B cell (primary cell): ENCODE data around the gene NPNT. TPM values are rescaled to one million over a fixed set of nuclear protein-coding genes. Genes with fewer than 3 reads are reported as not detected.

Source experiments
- ATAC-seq: fragments of 200-7000 bp; cut with Tn5 transposase; one replicate; pipeline ENCODE4 v1.10.0; 2021; ENCODE audit warnings: low read depth, mild to moderate bottlenecking, moderate number of reproducible peaks, moderate library complexity
- CTCF ChIA-PET: fragments of 350-600 bp; sonication (Branson Sonifier 250); formaldehyde crosslinking; loops from one replicate; lab custom pipeline; 2021; ENCODE audit warnings: antibody characterized with exemption, inconsistent platforms; lab: Charles Lee
- POLR2A ChIA-PET: fragments of 350-600 bp; sonication (Branson Sonifier 250); formaldehyde crosslinking; loops from one replicate; lab custom pipeline; 2021; ENCODE audit warnings: antibody characterized with exemption; lab: Charles Lee
- DNase-seq: peaks from one replicate; pipeline ENCODE4 v3.0.0; 2013
- H2AFZ ChIP-seq: 2 replicates; pipeline ENCODE4 v1.6.1; 2012; ENCODE audit warnings: mild to moderate bottlenecking, low read depth, low read length; ENCODE audit not compliant: insufficient read depth, poor library complexity, severe bottlenecking
- H3K27ac ChIP-seq, 2 donors: 1 replicate in 1 of 2; 2 replicates in 1 of 2; pipeline ENCODE4 v1.5.1; 2012 to 2013; ENCODE audit warnings: low read length in 2 of 2, mild to moderate bottlenecking in 2 of 2, moderate library complexity in 1 of 2
- H3K27me3 ChIP-seq, 4 experiments: fragments of 200-600 bp in 1 of 4; sonication (generic) in 1 of 4; replicated peaks in 1 of 4; 1 replicate in 2 of 4; 2 replicates in 2 of 4; pipeline versions ENCODE4 v1.6.1 to v1.7.0; 2013 to 2016; ENCODE audit warnings: low read length in 3 of 4, mild to moderate bottlenecking in 2 of 4, mixed read lengths in 1 of 4, moderate library complexity in 1 of 4; ENCODE audit not compliant: insufficient read depth in 4 of 4, control insufficient read depth in 3 of 4; ENCODE audit errors: control extremely low read depth in 1 of 4
- H3K36me3 ChIP-seq, 2 experiments: replicated peaks in 1 of 2; 1 replicate in 1 of 2; 2 replicates in 1 of 2; pipeline versions ENCODE4 v1.6.1 to v1.7.1; 2013; ENCODE audit warnings: low read length in 1 of 2; ENCODE audit not compliant: insufficient read depth in 2 of 2, control insufficient read depth in 1 of 2; ENCODE audit errors: control extremely low read depth in 1 of 2, extremely low read depth in 1 of 2
- H3K4me1 ChIP-seq, 2 donors: fragments of 200-600 bp in 1 of 2; sonication (generic) in 1 of 2; 1 replicate in 1 of 2; 2 replicates in 1 of 2; pipeline versions ENCODE4 v1.5.1 to v1.6.1; 2013 to 2017; ENCODE audit warnings: low read length in 2 of 2; ENCODE audit not compliant: control insufficient read depth in 2 of 2, insufficient read depth in 2 of 2
- H3K4me2 ChIP-seq: replicated peaks from 2 replicates; pipeline ENCODE3; 2012; ENCODE audit warnings: mild to moderate bottlenecking, low read depth, low read length; ENCODE audit not compliant: poor library complexity, severe bottlenecking
- H3K4me3 ChIP-seq, 5 experiments: fragments of 200-600 bp in 1 of 5; sonication (generic) in 1 of 5; 1 replicate in 3 of 5; 2 replicates in 2 of 5; pipeline versions ENCODE4 v1.5.1 to v1.7.0; 2011 to 2016; ENCODE audit warnings: low read length in 4 of 5, mild to moderate bottlenecking in 4 of 5, low read depth in 2 of 5, control low read depth in 1 of 5, moderate library complexity in 1 of 5; ENCODE audit not compliant: insufficient read depth in 1 of 5; ENCODE audit errors: control extremely low read depth in 1 of 5, extremely low read depth in 1 of 5
- H3K79me2 ChIP-seq: fragments of 200-600 bp; sonication (generic); one replicate; pipeline ENCODE4 v1.6.0; 2016; ENCODE audit warnings: low read length; ENCODE audit not compliant: control insufficient read depth, insufficient read depth
- H3K9ac ChIP-seq: fragments of 200-600 bp; sonication (generic); 2 replicates; pipeline ENCODE4 v1.6.1; 2017; ENCODE audit warnings: mild to moderate bottlenecking, low read length, moderate library complexity
- H3K9me3 ChIP-seq, 3 donors: one replicate each; pipeline versions ENCODE4 v1.6.1 to v1.7.1; 2013; ENCODE audit warnings: low read length in 2 of 3; ENCODE audit not compliant: control insufficient read depth in 2 of 3, insufficient read depth in 1 of 3; ENCODE audit errors: control extremely low read depth in 1 of 3
- H4K20me1 ChIP-seq: 2 replicates; pipeline ENCODE4 v1.6.0; 2012; ENCODE audit warnings: mild to moderate bottlenecking, low read length; ENCODE audit not compliant: insufficient read depth, control insufficient read depth, poor library complexity, severe bottlenecking
- H3K27ac Mint-ChIP-seq: one replicate; pipeline ENCODE4 v1.8.0; 2021; ENCODE audit warnings: mixed read lengths
- H3K27me3 Mint-ChIP-seq: one replicate; pipeline ENCODE4 v1.8.0; 2021; ENCODE audit warnings: mixed read lengths
- H3K4me1 Mint-ChIP-seq: one replicate; pipeline ENCODE4 v1.8.0; 2021; ENCODE audit warnings: mixed read lengths
- H3K4me3 Mint-ChIP-seq: one replicate; pipeline ENCODE4 v1.8.0; 2021; ENCODE audit warnings: mixed read lengths
- H3K9me3 Mint-ChIP-seq: one replicate; pipeline ENCODE4 v1.8.0; 2022; ENCODE audit warnings: mixed read lengths; ENCODE audit not compliant: insufficient read depth
- EZH2 ChIP-seq: IDR thresholded peaks from 2 replicates; pipeline ENCODE4 v1.6.1; 2012; ENCODE audit warnings: borderline replicate concordance, low read depth, mild to moderate bottlenecking, moderate library complexity, low read length; ENCODE audit not compliant: insufficient read depth, poor library complexity, severe bottlenecking
- WGBS: methylation state at CpG from one replicate; pipeline ENCODE4 v1.1.5; 2013; ENCODE audit warnings: missing lambda C conversion rate; ENCODE audit not compliant: insufficient coverage; 5-methylcytosine and 5-hydroxymethylcytosine counted together
- intact Hi-C: fragments of 100-400 bp; cut with micrococcal nuclease; formaldehyde crosslinking; loops from one replicate; pipeline ENCODE4 v1.10.0; 2022
- polyA plus RNA-seq: library from polyadenylated mRNA; depleted of rRNA; stranded (reverse); fragments of >200 nt; gene quantifications from 2 replicates; pipeline ENCODE4 v1.2.3, GENCODE V29; 2012
- total RNA-seq, 2 donors: library from RNA; stranded (reverse); fragments of 120-200 nt in 1 of 2; gene quantifications; 1 replicate in 1 of 2; 2 replicates in 1 of 2; pipeline versions ENCODE4 v1.2.3 to v1.2.4, GENCODE V29; 2013 to 2022
- TF ChIP-seq, protein P1 (sequence below): fragments of 200-600 bp; IDR thresholded peaks from one replicate; pipeline ENCODE4 v1.8.0; 2022; ENCODE audit warnings: antibody characterized with exemption, mild to moderate bottlenecking

Gene NPNT
- total and polyA plus RNA-seq, 2 donors (not counting 1 experiment from before 2014, with no cell fraction given) = not detected

DNA sequence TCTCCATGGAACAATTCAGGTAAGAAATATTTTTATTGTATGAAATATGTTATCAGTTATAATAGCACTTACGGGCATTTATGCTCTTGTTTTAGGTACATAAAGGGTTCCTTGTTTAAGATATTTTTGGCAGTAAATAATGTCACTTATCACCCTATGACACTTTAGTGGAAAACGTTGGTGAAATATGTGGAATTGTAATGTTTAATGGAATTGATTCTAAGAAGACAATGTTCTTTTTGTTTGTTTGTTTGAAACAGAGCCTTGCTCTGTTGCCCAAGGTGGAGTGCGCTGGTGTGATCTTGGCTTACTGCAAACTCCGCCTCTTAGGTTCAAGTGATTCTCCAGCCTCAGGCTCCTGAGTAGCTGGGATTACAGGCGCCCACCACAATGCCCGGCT is 17.4 kb downstream of the NPNT start:
- ChIA-PET CTCF (no interaction called here), POLR2A (no interaction called here)
- Histone ChIP-seq H3K27ac (no peak overlapping the region), H3K9ac (no peak overlapping the region), H3K9me3 (no peaks in the 10 kb centered on the region), H3K4me2 (no peak overlapping the region), H3K4me3 (no peak overlapping the region), H3K4me1 (no peaks in the 10 kb centered on the region), H2AFZ (no peak overlapping the region), H3K36me3 (no peaks in the 10 kb centered on the region), H4K20me1 (no peaks in the 10 kb centered on the region), H3K27me3 (no peaks in the 10 kb centered on the region), H3K79me2 (no peaks in the 10 kb centered on the region)
- Mint-ChIP-seq H3K4me1 (no peaks in the 10 kb centered on the region), H3K4me3 (no peak overlapping the region), H3K27ac (no peak overlapping the region), H3K9me3 (no peaks in the 10 kb centered on the region), H3K27me3 (no peaks in the 10 kb centered on the region)
- ATAC-seq (no peak), DNase-seq (no peak)
- WGBS = 95% methylated on average over 2 of the region's 6 CpGs
- no peak for TF ChIP-seq EZH2
- TF ChIP-seq, protein P1, sequence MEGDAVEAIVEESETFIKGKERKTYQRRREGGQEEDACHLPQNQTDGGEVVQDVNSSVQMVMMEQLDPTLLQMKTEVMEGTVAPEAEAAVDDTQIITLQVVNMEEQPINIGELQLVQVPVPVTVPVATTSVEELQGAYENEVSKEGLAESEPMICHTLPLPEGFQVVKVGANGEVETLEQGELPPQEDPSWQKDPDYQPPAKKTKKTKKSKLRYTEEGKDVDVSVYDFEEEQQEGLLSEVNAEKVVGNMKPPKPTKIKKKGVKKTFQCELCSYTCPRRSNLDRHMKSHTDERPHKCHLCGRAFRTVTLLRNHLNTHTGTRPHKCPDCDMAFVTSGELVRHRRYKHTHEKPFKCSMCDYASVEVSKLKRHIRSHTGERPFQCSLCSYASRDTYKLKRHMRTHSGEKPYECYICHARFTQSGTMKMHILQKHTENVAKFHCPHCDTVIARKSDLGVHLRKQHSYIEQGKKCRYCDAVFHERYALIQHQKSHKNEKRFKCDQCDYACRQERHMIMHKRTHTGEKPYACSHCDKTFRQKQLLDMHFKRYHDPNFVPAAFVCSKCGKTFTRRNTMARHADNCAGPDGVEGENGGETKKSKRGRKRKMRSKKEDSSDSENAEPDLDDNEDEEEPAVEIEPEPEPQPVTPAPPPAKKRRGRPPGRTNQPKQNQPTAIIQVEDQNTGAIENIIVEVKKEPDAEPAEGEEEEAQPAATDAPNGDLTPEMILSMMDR = no peak
- intact Hi-C loops = no loop called here

DNA sequence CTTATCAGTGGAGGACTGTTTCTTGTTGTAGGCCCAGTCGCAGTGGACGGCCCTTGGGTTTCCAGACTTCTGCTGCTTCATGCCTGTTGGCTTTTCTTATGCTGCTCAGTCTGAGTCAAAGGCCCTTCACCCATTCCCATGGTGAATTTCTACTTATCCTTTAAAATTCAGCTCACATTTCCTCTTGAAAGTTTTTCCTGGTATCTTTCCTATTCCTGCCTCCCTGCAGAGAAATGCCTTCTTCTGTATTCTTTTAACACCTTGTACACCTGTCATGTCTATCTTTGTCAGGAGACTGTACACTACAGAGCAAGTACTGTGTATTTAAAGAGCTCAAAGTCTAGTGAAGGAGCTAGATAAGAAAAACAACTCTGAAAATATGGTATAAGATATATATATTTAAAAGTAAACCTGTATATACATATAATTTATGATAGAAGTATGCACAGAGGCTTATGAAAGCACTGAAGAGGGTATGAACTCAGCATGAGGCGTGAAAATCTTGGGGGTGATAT is 22.0 kb downstream of the NPNT start:
- Histone ChIP-seq H3K9ac (no peak overlapping the region), H3K27ac (no peak overlapping the region), H4K20me1 (no peaks in the 10 kb centered on the region), H3K36me3 (no peaks in the 10 kb centered on the region), H3K79me2 (no peaks in the 10 kb centered on the region), H3K4me1 (no peaks in the 10 kb centered on the region), H2AFZ (no peak overlapping the region), H3K4me3 (no peak overlapping the region), H3K27me3 (no peaks in the 10 kb centered on the region), H3K9me3 (no peaks in the 10 kb centered on the region), H3K4me2 (no peak overlapping the region)
- no peak overlapping the region for H3K27ac Mint-ChIP-seq
- intact Hi-C loops = no loop called here
- DNase-seq = no peak
- H3K4me1 Mint-ChIP-seq = no peaks in the 10 kb centered on the region
- H3K9me3 Mint-ChIP-seq = no peaks in the 10 kb centered on the region
- POLR2A ChIA-PET = no interaction called here
- no peak overlapping the region for H3K4me3 Mint-ChIP-seq
- no peaks in the 10 kb centered on the region for H3K27me3 Mint-ChIP-seq
- TF ChIP-seq, protein P1 = no peak
- TF ChIP-seq EZH2 = no peak
- WGBS = 84% methylated on average over 3 of the region's 3 CpGs
- CTCF ChIA-PET = no interaction called here
- ATAC-seq = no peak
